Upper lobe of right lung (tissue), 1 donor: ENCODE data around the gene CCDC102B. TPM values are rescaled to one million over a fixed set of nuclear protein-coding genes. Genes with fewer than 3 reads are reported as not detected.

Experiments
- ATAC-seq: fragments of 200-7000 bp; cut with Tn5 transposase; one replicate; pipeline ENCODE4 v1.9.1; 2020; ENCODE audit warnings: mild to moderate bottlenecking, moderate library complexity
- DNase-seq: peaks from one replicate; pipeline ENCODE4 v3.0.0-alpha.2; 2020
- H3K27ac ChIP-seq: fragments of 200-600 bp; one replicate; pipeline ENCODE4 v1.8.0; 2022
- H3K27me3 ChIP-seq: fragments of 200-600 bp; one replicate; pipeline ENCODE4 v1.8.0; 2022; ENCODE audit warnings: mild to moderate bottlenecking
- H3K36me3 ChIP-seq: fragments of 200-600 bp; one replicate; pipeline ENCODE4 v1.8.0; 2022
- H3K4me1 ChIP-seq: fragments of 200-600 bp; one replicate; pipeline ENCODE4 v1.8.0; 2022
- H3K4me3 ChIP-seq: fragments of 200-600 bp; one replicate; pipeline ENCODE4 v1.8.0; 2022; ENCODE audit warnings: mild to moderate bottlenecking
- H3K9me3 ChIP-seq: fragments of 200-600 bp; one replicate; pipeline ENCODE4 v1.8.0; 2022
- CTCF ChIP-seq: fragments of 200-600 bp; IDR thresholded peaks from one replicate; pipeline ENCODE4 v1.8.0; 2022; ENCODE audit warnings: antibody characterized with exemption
- intact Hi-C: fragments of 100-400 bp; cut with DNase I; formaldehyde crosslinking; loops from one replicate; pipeline ENCODE4 v1.11.0; 2022
- total RNA-seq: library from RNA; stranded (reverse); fragmentation: NEBNext Ultra II Directional; extraction: Animal tissue kit (Norgen Biotek cat#: 25700); gene quantifications from one replicate; pipeline ENCODE4 v1.2.1, GENCODE V29; 2021
- donor health status: DM: no; HTN: yes; CAD: no; lungs with severe emphysema.

The CCDC102B gene
- total RNA-seq, 1 donor from 2014 or later: 43.7 TPM

GRCh38 chr18:69085951-69086350 is 288.1 kb downstream of the CCDC102B start:
- H3K36me3 ChIP-seq: no peaks in the 10 kb centered on the region
- ATAC-seq (no peak), DNase-seq (no peak)
- TF ChIP-seq CTCF: no peak
- intact Hi-C loops: no loop called here
- no peak overlapping the region for H3K27ac ChIP-seq
- H3K4me3 ChIP-seq: no peak overlapping the region
- no peaks in the 10 kb centered on the region for H3K27me3 ChIP-seq
- H3K9me3 ChIP-seq: no peaks in the 10 kb centered on the region
- no peaks in the 10 kb centered on the region for H3K4me1 ChIP-seq

GRCh38 chr18:69088973-69089372 is 291.1 kb downstream of the CCDC102B start:
- no peaks in the 10 kb centered on the region for H3K36me3 ChIP-seq
- no peaks in the 10 kb centered on the region for H3K27me3 ChIP-seq
- intact Hi-C loops: no loop called here
- no peaks in the 10 kb centered on the region for H3K9me3 ChIP-seq
- H3K27ac ChIP-seq: no peak overlapping the region
- DNase-seq: no peak
- H3K4me3 ChIP-seq: no peak overlapping the region
- ATAC-seq: no peak
- no peak for TF ChIP-seq CTCF
- no peaks in the 10 kb centered on the region for H3K4me1 ChIP-seq

- H3K27ac ChIP-seq: no peak overlapping the region
- H3K9me3 ChIP-seq: no peaks in the 10 kb centered on the region
- TF ChIP-seq CTCF: no peak
- no peaks in the 10 kb centered on the region for H3K4me1 ChIP-seq
- H3K27me3 ChIP-seq: no peaks in the 10 kb centered on the region
- no peak overlapping the region for H3K4me3 ChIP-seq
- intact Hi-C loops: no loop called here
- no peak for ATAC-seq
- H3K36me3 ChIP-seq: no peaks in the 10 kb centered on the region
- DNase-seq: no peak
Observed at GRCh38 chr18:69097349-69097748, 299.5 kb downstream of the CCDC102B start.

GRCh38 chr18:69102959-69103358 is 305.1 kb downstream of the CCDC102B start:
- Histone ChIP-seq H3K27ac (no peak overlapping the region), H3K27me3 (no peaks in the 10 kb centered on the region), H3K9me3 (no peaks in the 10 kb centered on the region), H3K36me3 (no peaks in the 10 kb centered on the region), H3K4me3 (no peak overlapping the region), H3K4me1 (no peaks in the 10 kb centered on the region)
- no peak for TF ChIP-seq CTCF
- DNase-seq (no peak), ATAC-seq (no peak)
- intact Hi-C loops: no loop called here

Other genes with a start within 250 kb of the CCDC102B start
- 56.4 TPM for gene TMX3, start 83.0 kb upstream of the CCDC102B start, total RNA-seq